Testis (tissue), 3 donors: Measurements from ENCODE around the gene FGA. TPM values are rescaled to one million over a fixed set of nuclear protein-coding genes. Genes with fewer than 3 reads are reported as not detected.

Experiments
- DNase-seq: peaks from one replicate; pipeline ENCODE4 v3.0.0-alpha.2; 2019
- H3K27ac ChIP-seq, 2 donors: fragments of 200-600 bp; sonication (generic); one replicate each; pipeline ENCODE4 v1.5.1; 2019
- H3K27me3 ChIP-seq: fragments of 200-600 bp; sonication (generic); one replicate; pipeline ENCODE4 v1.5.1; 2019
- H3K36me3 ChIP-seq: fragments of 200-600 bp; sonication (generic); one replicate; pipeline ENCODE4 v1.5.1; 2017; ENCODE audit warnings: low read depth; ENCODE audit errors: missing control alignments
- H3K4me1 ChIP-seq: fragments of 200-600 bp; sonication (generic); one replicate; pipeline ENCODE4 v1.5.1; 2019
- H3K4me3 ChIP-seq, 2 donors: fragments of 200-600 bp; sonication (generic); one replicate each; pipeline ENCODE4 v1.5.1; 2017 to 2019
- H3K9me3 ChIP-seq: fragments of 200-600 bp; sonication (generic); one replicate; pipeline ENCODE4 v1.5.1; 2017
- POLR2A ChIP-seq: fragments of 450-650 bp; IDR thresholded peaks from one replicate; pipeline ENCODE4 v1.6.1; 2017; ENCODE audit warnings: antibody characterized with exemption, mild to moderate bottlenecking, moderate library complexity
- WGBS, 2 donors: methylation state at CpG; one replicate each; pipeline ENCODE4 v1.1.5; 2018; 5-methylcytosine and 5-hydroxymethylcytosine counted together
- intact Hi-C: fragments of 100-400 bp; cut with DNase I; formaldehyde crosslinking; loops from one replicate; pipeline ENCODE4 v1.15.1; 2023; ENCODE audit warnings: low total_unique reads
- polyA plus RNA-seq: library from polyadenylated mRNA; stranded (reverse); fragments of 350-450 nt; fragmentation: Illumina TruSeq; extraction: RNeasy Lipid Tissue Mini Kit (QIAGEN cat#74804); gene quantifications from one replicate; pipeline ENCODE4 v1.2.3, GENCODE V29; 2014; ENCODE audit warnings: low read depth, low replicate concordance; ENCODE audit not compliant: insufficient read depth
- total RNA-seq, 2 donors: library from RNA; depleted of rRNA; stranded (reverse); fragments of >200 nt; gene quantifications; one replicate each; pipeline ENCODE4 v1.2.3, GENCODE V29; 2016
- TF ChIP-seq, protein P1 (sequence below), 3 experiments: fragments of 450-650 bp in 2 of 3; fragments of 200-600 bp in 1 of 3; sonication (generic) in 1 of 3; IDR thresholded peaks; one replicate each; pipeline ENCODE4 v1.5.1; 2016 to 2019; ENCODE audit warnings: antibody characterized with exemption in 3 of 3, mild to moderate bottlenecking in 2 of 3, moderate library complexity in 1 of 3

The FGA gene
- total and polyA plus RNA-seq, 3 donors from 2014 or later = 1.1 to 9.1 (median 1.4) TPM

DNA sequence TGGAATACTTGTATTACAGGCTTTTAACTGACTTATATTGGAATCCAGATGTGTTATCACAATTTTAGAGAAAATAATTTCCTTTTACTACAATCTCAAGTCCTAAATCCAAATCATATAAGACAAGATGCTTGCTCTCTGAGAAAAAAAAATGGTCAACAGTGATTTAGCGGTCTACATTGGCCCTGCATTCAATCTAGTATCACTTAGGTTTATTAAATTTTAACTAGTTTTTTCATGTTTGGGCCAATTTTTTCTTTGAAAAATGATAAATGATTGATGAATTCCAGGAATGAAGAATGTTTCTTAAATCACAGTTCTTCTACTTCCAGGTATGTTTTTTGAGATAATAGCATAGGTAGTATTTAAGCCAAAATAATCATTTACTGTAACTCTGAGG is 24.7 kb upstream of the FGA start:
- no peaks in the 10 kb centered on the region for H3K9me3 ChIP-seq

DNA sequence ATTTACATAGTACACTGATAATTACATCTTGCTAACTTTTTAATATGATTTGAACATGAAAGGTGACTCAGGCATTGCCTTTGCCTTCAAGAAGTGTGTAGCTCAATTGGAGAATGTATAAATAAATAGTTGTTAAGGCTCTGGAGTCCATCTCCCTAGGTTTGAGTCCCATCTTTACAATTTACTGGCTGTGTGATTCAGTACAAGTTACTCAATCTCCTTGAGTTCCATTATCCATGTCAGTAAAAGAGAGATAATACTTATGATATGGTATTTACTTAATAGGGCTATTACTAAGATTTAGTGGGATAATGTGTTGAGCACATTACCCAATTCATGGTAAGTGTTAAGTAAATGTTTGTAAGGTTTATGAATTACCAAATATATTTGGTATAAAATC is 23.8 kb upstream of the FGA start:
- intact Hi-C loops = no loop called here
- Histone ChIP-seq H3K4me1 (no peaks in the 10 kb centered on the region), H3K27me3 (no peaks in the 10 kb centered on the region), H3K27ac (no peak overlapping the region), H3K9me3 (no peaks in the 10 kb centered on the region), H3K36me3 (no peaks in the 10 kb centered on the region), H3K4me3 (no peak overlapping the region)
- no peak for DNase-seq
- TF ChIP-seq, protein P1, sequence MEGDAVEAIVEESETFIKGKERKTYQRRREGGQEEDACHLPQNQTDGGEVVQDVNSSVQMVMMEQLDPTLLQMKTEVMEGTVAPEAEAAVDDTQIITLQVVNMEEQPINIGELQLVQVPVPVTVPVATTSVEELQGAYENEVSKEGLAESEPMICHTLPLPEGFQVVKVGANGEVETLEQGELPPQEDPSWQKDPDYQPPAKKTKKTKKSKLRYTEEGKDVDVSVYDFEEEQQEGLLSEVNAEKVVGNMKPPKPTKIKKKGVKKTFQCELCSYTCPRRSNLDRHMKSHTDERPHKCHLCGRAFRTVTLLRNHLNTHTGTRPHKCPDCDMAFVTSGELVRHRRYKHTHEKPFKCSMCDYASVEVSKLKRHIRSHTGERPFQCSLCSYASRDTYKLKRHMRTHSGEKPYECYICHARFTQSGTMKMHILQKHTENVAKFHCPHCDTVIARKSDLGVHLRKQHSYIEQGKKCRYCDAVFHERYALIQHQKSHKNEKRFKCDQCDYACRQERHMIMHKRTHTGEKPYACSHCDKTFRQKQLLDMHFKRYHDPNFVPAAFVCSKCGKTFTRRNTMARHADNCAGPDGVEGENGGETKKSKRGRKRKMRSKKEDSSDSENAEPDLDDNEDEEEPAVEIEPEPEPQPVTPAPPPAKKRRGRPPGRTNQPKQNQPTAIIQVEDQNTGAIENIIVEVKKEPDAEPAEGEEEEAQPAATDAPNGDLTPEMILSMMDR (IDR thresholded peaks at IDR 0.05) = no peak
- no peak for TF ChIP-seq POLR2A

More for the DNA sequence above, 24.7 kb upstream of the FGA start:
- Histone ChIP-seq H3K4me1 (no peaks in the 10 kb centered on the region), H3K27me3 (no peaks in the 10 kb centered on the region), H3K36me3 (no peaks in the 10 kb centered on the region), H3K4me3 (no peak overlapping the region), H3K27ac (no peak overlapping the region)
- TF ChIP-seq, protein P1 (IDR thresholded peaks at IDR 0.05) = no peak
- no peak for TF ChIP-seq POLR2A
- WGBS, 2 donors = 94% methylated on average over 1 of the region's 1 CpG
- no peak for DNase-seq
- intact Hi-C loops = no loop called here

DNA sequence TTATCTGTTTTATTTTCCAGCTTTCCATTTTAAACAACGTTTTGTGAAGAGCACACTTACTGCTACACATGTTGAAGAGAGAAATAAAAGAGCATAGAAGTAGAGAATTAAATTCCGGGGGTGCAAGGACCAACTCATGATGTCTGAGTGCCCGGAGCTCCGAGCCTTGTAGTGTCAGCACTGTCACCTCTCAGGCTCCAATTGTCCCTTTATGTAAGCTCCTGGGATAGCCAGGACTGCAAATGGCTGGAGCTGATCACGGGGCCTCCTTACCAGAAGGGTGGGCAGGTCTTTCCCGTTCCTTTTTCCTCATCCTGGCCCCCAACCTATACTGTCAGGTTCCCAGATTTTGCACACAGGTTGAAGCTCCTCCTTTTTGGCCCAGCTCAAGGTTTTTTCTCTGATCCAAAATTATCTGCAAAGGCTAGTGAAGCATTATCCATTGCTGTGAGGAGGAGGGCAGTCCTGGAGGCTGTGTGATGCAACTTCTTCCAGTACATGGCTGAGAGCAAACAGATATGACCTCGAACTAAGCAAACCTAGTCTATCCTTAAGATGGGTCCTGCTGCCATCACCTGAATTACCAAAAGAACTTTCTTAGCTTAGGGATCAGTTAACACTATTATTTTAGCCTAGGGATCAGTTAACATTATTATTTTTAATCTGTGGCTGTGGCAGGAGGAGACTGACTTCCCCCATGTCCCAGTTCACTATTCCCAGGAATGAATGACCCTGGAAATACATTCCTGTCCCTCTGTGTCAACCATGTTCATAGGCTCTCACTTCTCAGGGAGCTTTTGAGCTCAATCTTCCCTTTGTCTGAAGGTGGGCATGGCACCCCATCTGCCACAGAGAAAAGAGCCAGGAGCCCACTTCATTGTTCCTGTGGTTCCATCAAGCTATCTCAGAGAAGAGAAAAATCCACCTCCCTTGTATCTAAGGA is 22.2 kb upstream of the FGA start, which contains the start of gene FGG:
Gene FGG, minus strand, starts transcription at position 185 of the 943 bp plus-strand sequence. Its CDS starts 47 bp downstream, at position 138.
- 67 to 71% methylated on average over 7 of the region's 7 CpGs for WGBS, 2 donors
- DNase-seq = no peak
- no peaks in the 10 kb centered on the region for H3K4me1 ChIP-seq
- H3K27me3 ChIP-seq = no peaks in the 10 kb centered on the region
- H3K9me3 ChIP-seq = no peaks in the 10 kb centered on the region
- H3K27ac ChIP-seq = no peak within 1 kb of the TSS
- no peak within 1 kb of the TSS for H3K4me3 ChIP-seq
- TF ChIP-seq, protein P1 (IDR thresholded peaks at IDR 0.05) = no peak
- TF ChIP-seq POLR2A = no peak
- intact Hi-C loops = no loop called here
- H3K36me3 ChIP-seq = no peaks in the 10 kb centered on the region

DNA sequence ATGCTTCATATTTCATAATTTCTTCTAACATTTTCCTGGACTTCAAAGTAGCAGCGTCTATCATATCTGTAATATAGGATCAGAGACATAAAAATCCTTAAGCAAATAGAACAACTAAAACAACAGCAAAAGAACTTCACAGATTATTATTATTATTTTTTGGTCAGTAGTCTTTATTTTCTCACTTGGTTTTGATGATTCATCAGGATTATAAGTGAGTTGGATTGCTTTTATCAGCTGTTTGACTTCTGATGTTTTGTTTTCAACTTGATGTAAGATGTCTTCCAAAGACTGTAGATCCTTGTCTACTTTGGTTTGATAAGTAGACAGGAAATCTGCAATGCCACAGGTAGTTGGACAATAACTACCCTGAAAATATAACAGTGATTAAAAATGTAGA is 21.3 kb upstream of the FGA start:
- H3K36me3 ChIP-seq = no peaks in the 10 kb centered on the region
- intact Hi-C loops = no loop called here
- no peak for DNase-seq
- 88 to 90% methylated on average over 1 of the region's 1 CpG for WGBS, 2 donors
- TF ChIP-seq POLR2A = no peak
- TF ChIP-seq, protein P1 (IDR thresholded peaks at IDR 0.05) = no peak
- no peaks in the 10 kb centered on the region for H3K4me1 ChIP-seq
- H3K27ac ChIP-seq = no peak overlapping the region
- H3K9me3 ChIP-seq = no peaks in the 10 kb centered on the region
- no peaks in the 10 kb centered on the region for H3K27me3 ChIP-seq
- H3K4me3 ChIP-seq = no peak overlapping the region
